ENCODE data around the gene DUSP21.
"Not testable (repeated sequence)": the region's sequence is repeated elsewhere in the genome, so short reads cannot be mapped to it uniquely, and the experiment has no call there.

The DUSP21 gene

DNA sequence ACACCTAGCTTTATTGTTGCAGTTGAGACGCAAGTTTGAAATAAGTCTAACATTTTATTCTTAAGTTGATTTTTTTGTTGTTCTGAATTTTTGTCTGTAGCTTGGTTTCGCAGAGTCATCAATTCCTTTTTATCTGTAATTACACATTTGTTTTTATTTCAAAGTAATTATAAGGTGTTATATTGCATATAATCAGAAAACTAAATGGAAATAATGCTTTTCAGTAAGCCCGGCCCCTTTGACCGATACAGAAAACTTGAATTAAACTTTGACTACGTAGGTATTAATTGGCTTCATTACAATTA lies 31.3 kb downstream of the DUSP21 start:
- no peak for DNase-seq (ENCODE audit: low read depth in 1 of 2, low spot score in 1 of 2)

DNA sequence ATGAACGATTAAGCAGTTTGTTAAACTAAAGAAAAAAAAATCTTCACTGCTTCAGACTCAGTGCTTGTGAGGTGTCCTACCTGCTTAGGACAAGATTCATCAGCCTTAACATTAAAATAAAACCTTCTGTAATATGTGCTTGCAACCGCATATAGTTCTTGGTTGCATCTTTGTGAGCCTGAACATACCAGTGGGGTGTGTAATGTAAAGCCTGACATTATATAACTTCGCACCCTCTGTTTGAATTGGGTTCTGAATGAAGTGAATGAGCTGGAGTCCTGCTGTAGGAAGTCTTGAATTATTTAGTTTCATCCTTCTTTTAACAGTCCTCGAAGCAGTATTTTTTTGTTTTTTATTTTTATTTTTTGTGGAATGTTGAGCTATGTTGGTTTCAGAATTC lies 32.3 kb downstream of the DUSP21 start:
- no peak for DNase-seq (ENCODE audit: low read depth in 1 of 2, low spot score in 1 of 2)

DNA sequence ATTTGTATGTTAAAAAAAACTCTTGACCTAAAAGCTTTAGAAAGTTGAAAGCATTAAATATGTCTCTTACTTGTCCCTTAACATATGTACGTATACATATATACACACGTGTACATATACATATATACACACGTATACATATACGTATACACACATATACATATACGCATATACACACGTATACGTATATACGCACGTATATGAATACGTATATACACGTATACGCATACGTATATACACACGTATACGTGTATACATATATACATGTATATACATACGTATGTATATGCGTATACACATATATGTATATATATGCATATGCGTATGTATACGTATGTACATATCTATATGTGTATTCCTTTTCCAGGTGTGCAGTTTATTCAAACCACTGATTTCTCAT lies 32.9 kb downstream of the DUSP21 start:
- no peak for DNase-seq (ENCODE audit: low read depth in 1 of 2, low spot score in 1 of 2)

DNA sequence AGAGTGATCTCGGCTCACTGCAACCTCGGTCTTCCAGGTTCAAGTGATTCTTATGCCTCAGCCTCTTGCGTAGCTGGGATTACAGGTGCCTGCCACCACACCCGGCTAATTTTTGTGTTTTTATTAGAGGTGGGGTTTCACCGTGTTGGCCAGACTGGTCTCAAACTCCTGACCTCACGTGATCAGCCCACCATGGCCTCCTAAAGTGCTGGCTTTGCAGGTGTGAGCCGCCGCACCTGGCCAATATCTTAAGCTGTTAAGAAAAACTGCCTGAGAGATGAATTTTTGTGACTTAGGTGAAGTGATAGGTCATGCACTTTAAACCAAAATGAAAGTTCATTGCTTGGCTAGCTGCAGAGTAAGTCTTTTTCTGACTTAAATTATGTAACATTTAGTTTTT lies 35.0 kb downstream of the DUSP21 start:
- DNase-seq (ENCODE audit: low read depth in 1 of 2, low spot score in 1 of 2), result no peak

DNA sequence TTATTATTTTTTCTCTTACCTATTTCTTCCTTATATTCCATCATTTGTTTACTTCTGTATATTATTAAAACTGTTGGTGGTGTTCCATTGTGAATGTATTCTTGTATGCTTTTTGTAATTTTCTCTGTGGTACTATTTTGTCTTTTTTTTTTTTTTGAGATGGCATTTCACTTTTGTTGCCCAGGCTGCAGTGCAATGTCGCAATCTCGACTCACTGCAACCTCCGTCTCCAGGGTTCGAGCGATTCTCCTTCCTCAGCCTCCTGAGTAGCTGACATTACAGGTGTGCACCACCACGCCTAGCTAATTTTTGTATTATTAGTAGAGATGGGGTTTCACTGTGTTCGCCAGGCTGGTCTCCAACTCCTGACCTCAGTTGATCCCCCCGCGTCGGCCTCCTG lies 37.7 kb downstream of the DUSP21 start:
- no peak for DNase-seq (ENCODE audit: low read depth in 1 of 2, low spot score in 1 of 2)

DNA sequence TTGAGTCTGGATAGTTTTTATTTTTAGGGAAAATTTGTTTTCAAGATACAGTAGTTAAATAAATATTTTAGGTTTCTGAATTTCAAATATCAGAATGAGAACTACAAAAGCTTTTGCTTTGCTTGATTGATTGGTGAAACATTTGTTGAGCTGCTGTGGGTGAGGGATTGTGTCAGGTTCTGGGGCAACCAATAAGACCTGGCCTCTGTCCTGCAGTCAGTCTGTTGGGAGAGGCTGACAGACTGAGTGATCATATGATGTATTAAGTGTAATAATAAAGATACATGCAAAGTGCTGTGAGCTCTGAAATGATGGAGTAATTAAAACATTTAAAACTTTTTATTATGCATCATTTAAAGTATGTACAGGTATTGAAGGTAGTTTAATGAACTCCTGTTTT lies 38.8 kb downstream of the DUSP21 start:
- DNase-seq (ENCODE audit: low read depth in 1 of 2, low spot score in 1 of 2), result no peak

DNA sequence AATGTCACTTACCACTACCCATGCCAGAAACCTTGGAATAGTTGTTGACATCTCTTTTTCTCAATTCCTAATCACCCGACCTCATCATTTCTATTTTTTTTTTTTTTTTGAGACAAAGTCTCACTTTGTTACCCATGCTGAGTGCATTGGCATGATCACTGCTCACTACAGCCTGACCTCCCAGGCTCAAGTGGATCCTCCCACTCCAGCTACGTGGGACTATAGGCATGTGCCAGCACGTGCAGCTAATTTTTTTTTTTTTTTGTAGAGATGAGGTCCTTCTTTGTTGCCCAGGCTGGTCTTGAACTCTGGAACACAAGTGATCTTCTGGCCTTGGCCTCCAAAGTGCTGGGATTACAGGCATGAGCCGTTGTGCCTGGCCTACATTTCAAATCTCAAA lies 41.1 kb downstream of the DUSP21 start:
- DNase-seq (ENCODE audit: low read depth in 1 of 2, low spot score in 1 of 2), result no peak

DNA sequence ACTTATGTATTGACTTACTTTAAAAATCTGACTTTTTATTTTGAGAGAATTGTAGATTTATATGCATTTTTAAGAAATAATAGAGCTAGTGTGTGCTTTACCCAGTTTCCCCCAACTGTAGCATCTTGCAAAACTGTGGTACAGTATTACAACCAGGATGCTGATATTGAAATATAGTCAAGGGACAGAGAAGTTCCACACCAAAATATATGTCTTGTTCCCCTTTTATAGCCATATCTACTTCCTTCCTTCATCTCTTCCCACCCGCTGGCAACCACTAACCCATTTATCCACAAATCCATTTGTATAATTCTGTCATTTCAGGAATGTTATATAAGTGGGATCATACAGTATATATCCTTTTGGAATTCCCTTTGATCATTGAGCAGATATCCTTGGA lies 46.0 kb downstream of the DUSP21 start:
- no peak for DNase-seq (ENCODE audit: low read depth in 1 of 2, low spot score in 1 of 2)

DNA sequence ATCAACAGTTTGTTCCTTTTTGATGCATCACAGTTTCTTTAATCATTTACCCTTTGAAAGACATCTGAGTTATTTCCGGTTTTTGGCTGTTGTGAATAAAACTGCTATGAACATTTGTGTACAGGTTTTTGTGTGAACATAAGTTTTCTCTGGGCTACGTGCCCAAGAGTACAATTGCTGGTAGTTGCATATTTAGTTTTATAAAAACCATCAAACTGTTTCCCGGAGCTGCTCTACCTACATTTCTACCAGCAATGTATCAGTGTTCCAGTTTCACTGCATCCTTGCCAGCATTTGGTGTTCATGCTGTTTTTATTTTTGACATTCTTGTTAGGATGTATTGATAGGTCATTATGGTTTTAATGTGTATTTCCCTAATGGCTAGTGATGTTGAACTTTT lies 46.4 kb downstream of the DUSP21 start:
- DNase-seq (ENCODE audit: low read depth in 1 of 2, low spot score in 1 of 2), result no peak

DNA sequence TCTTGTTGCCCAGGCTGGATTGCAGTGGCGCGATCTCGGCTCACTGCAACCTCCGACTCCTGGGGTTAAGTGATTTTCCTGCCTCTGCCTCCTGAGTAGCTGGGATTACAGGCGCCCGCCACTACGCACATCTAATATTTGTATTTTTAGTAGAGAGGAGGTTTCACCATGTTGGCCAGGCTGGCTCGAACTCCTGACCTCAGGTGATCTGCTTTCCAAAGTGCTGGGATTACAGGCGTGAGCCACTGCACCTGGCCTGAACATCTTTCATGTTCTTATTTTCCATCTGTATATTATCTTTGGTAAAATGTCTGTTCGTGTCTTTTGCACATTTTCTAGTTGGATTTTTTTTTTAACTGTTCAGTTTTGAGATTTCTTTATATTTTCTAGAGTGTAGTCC lies 46.9 kb downstream of the DUSP21 start:
- DNase-seq (ENCODE audit: low read depth in 1 of 2, low spot score in 1 of 2), result not testable (repeated sequence)

DNA sequence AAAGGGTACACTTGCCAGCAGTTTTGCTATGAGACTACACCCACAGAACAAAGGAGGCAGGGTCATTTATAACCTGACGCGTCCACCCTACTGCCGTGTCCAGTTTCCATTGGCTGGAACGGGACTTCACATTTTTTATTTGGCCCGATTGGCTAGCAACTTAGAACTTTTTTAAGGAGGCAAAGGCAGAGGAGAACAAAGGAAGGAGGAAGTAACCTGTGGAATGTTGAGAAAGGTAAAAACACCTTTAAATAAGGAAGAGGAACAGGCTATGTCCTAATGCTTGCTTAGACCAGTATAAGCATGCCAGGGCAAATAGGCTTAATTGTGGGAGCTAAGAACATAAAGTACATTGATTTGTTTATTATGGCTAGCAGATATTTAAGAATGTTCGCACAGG lies 47.8 kb downstream of the DUSP21 start:
- DNase-seq (ENCODE audit: low read depth in 1 of 2, low spot score in 1 of 2), result no peak

Data from stimulated activated CD4-positive, alpha-beta T cell treated with anti-CD3 and anti-CD28 coated beads, Interleukin-15, amount 100 ng/mL, for 1 hour (primary cell).